ENCODE results near the gene FBL. TPM values are rescaled to one million over a fixed set of nuclear protein-coding genes. Genes with fewer than 3 reads are reported as not detected.

FBL gene
- total RNA-seq, 3 donors from 2014 or later: 126 to 200 (median 155) TPM

- TF ChIP-seq CTCF (IDR thresholded peaks at IDR 0.05): no peak
- Histone ChIP-seq H3K9me3 (no peaks in the 10 kb centered on the region), H3K4me1 (ENCODE audit: low read depth) (peaks cover 13% of the 10 kb centered on the region), H3K4me3 (no peak overlapping the region), H3K36me3 (ENCODE audit: low read depth) (no peaks in the 10 kb centered on the region)
- intact Hi-C loops (cut with DNase I, micrococcal nuclease): no loop called here
- no peak for DNase-seq
- ATAC-seq: no peak
Observed at GRCh38 chr19:39830406-39830805, 15.8 kb downstream of the FBL start.

- Histone ChIP-seq H3K9me3 (no peaks in the 10 kb centered on the region), H3K36me3 (ENCODE audit: low read depth) (no peaks in the 10 kb centered on the region), H3K4me3 (no peak overlapping the region), H3K4me1 (ENCODE audit: low read depth) (peaks cover 18% of the 10 kb centered on the region)
- ATAC-seq (no peak), DNase-seq (no peak)
- intact Hi-C loops (cut with DNase I, micrococcal nuclease): no loop called here
- TF ChIP-seq CTCF (IDR thresholded peaks at IDR 0.05): no peak
Observed at GRCh38 chr19:39829702-39830275, 16.4 kb downstream of the FBL start.

- Histone ChIP-seq H3K4me3 (no peak overlapping the region), H3K36me3 (ENCODE audit: low read depth) (no peaks in the 10 kb centered on the region), H3K4me1 (ENCODE audit: low read depth) (peaks cover 24% of the 10 kb centered on the region), H3K9me3 (no peaks in the 10 kb centered on the region)
- intact Hi-C loops (cut with DNase I, micrococcal nuclease): no loop called here
- DNase-seq (no peak), ATAC-seq (no peak)
- no peak for TF ChIP-seq CTCF (IDR thresholded peaks at IDR 0.05)
Observed at GRCh38 chr19:39828654-39829032, 17.5 kb downstream of the FBL start.

- ATAC-seq (no peak), DNase-seq (no peak)
- H3K9me3 ChIP-seq: no peaks in the 10 kb centered on the region
- no peak overlapping the region for H3K4me3 ChIP-seq
- H3K4me1 ChIP-seq (ENCODE audit: low read depth): peaks cover 22% of the 10 kb centered on the region
- TF ChIP-seq CTCF (IDR thresholded peaks at IDR 0.05): no peak
- no peaks in the 10 kb centered on the region for H3K36me3 ChIP-seq (ENCODE audit: low read depth)
- intact Hi-C loops (cut with DNase I, micrococcal nuclease): no loop called here
Observed at GRCh38 chr19:39828015-39828653, 18.0 kb downstream of the FBL start.

GRCh38 chr19:39827216-39827615, 19.0 kb downstream of the FBL start:
- no peak for DNase-seq
- peaks cover 13% of the 10 kb centered on the region for H3K4me1 ChIP-seq (ENCODE audit: low read depth)
- H3K9me3 ChIP-seq: no peaks in the 10 kb centered on the region
- no peak for TF ChIP-seq CTCF (IDR thresholded peaks at IDR 0.05)
- ATAC-seq: no peak
- H3K4me3 ChIP-seq: no peak overlapping the region
- no peaks in the 10 kb centered on the region for H3K36me3 ChIP-seq (ENCODE audit: low read depth)
- intact Hi-C loops (cut with DNase I, micrococcal nuclease): no loop called here

All from mucosa of descending colon (tissue), 3 donors.